Measurements from ENCODE around the gene DOK1.
"Not testable (repeated sequence)": the region's sequence is repeated elsewhere in the genome, so short reads cannot be mapped to it uniquely, and the experiment has no call there.

Gene DOK1

DNA sequence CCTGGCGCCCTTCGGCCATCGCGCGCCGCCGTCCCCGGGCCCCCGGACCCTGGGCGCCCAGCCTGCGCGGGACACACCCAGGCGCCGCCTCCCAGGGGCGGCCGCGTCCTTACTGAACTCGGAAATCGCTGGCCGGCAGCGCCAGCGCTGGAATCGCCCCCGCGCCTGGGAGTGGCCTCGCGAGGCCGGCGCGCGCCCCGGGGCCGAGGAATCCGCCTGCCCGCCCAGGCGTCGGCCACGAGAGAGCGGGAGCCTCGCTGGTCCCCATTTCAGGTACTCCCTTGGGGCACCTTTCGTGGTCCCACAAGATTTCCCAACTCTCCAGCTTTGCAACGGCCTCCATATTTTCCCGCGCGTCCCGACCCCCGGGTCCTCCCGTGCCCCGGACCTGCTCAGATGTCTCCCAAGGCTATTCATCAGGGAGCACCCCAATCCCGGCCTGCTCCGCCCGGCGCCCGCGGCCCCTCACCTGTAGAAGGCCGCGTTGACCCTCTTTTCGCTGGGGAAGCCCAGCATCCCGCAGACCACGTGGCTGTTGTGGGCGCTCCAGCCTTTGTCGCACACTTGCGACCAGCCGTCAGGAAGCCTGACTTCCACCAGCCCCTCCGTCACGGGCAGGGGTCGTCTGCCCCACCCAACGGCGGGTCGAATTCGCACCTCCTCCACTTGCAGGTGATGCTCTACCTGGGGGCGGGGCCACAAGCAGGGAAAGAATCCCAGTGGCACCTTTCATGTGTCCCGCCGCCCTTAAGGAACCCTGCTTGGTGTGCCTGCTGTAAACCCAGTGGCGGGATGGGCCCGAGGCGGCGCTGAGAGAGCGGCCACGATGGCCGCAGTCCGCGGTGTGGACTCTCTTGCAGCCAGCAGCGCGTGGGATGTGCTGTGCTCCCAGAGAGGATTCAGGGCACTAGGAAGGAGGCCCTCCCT lies 5.4 kb upstream of the DOK1 start:
- DNase-seq = peak; percentile 56

DNA sequence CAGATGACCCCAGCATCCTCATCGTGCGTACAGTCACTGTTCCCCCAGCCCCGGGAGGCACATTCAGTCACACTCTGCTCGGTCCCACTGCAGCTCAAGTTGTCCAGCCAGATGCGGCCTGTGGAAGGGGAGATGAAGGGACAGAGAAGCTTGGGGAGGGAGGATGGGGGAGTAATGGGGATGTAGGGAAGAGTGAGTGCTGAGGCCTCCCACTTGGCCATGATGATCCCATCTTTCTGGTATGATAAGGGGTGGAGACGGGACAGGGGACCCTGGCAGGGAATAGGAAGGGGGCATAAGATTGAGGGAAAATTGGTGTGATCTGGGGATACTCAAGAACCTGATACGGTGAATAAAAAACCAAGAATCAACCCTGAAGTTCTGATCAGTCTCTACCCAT lies 4.3 kb upstream of the DOK1 start:
- no peak for DNase-seq

DNA sequence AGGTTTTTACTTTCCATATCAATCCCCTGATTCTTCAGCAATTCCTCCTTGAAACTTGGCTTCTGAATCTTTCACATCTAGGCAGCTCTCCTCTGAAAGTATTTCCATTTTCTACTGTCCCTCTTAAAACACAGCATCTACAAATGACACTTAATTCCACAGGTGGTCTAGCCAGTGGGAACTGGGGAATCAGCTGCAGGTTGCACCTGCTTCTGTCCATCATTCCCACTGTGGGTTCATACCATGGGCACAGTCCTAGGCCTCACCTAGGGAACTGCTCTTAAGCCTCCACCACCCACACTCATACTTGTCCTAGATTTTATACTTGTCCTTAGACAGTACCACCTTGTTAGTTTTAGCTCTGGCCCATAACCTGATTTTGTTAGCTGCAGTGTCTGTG lies 3.0 kb upstream of the DOK1 start:
- no peak for DNase-seq

DNA sequence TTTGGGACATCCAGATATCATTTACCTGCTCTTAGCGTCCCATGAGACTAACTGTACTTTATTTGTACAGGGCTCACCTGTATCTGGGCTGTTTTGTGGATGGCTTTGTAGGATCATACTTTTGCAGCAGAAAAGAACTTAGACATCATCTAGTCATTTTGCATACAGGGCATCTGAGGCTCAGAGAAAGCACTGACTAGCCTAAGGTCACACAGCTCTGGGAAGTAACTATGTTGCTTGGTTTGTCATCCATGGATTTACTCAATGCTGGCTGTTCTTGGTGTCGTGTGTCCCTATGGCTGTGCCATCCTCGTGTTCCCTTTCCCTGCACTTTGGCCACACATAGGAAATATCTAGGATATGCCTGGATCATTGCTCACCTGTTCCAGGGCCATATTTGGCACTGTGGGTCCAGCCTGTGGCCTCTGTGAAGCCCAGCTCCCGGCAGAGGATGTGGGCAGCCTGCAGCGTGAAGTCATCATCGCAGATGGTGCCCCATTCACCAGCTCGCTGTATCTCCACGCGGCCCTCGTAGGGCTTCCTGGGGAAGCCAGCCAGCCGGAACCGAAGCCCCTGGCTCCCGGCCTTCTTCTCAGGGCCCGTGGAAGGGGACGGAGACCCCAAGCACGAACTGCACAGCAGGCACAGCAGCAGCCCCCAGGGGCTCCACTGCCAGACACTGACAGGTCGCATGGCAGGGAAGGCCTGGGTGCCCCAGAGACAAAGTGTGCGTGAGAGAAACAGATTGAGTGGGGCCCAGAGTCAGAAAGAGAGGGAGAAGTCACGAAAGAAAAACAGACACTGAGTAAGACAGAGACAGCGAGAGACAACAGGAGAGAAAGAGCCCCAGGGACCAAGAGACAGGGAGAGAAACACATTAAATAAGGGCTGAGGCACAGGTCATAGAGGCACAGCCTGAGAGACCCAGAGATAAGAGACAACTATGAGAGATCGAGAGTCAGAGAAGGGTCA lies 2.3 kb upstream of the DOK1 start:
- DNase-seq = no peak

DNA sequence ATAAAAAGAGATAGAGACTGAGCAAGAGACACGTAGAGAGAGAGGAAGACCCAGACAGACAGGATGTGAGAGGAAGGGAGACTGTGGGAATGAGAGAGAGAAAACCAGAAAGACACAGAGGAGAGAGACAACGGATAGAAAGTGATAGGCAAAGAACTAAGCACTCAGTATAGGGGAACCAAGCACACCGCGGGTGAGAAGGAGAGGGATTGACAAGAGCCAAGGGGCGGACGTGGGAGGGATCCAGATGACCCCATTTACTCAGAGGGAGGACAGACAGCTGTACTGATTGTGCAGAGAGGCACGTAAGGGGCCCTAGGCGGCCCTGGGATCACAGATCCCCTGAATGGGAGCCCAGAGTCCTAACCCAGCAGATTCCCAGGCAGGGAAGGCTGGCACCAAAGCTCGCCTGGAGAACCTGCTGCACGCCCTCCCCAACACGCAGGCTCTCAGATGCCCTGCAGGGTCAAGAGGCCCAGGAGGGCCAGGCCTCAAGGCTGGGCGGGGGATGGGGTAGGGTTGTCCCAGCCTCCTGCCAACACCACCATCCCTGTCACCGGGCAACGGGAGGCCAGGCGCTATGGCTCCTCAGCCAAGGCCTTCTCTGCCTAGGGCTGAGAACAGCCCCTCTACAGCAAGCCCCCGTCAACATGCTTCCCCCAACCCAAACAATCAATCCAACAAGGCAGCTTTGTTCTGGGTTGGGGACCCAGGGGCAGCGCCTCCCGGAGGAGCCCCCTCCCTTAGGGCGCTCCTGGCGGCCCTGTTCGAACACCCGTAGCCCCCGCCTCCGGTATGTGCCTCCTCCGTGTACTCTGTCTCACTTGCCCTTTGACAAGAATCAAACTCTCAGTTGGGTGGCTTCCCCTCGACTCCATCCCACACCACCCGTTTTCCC lies 1.4 kb upstream of the DOK1 start:
- DNase-seq = no peak

GRCh38 chr2:74554820-74555531 lies 456 bp downstream of the DOK1 start:
- peak; percentile 39 for DNase-seq

- DNase-seq = no peak
Observed at GRCh38 chr2:74555610-74556103, 1.1 kb downstream of the DOK1 start.

DNA sequence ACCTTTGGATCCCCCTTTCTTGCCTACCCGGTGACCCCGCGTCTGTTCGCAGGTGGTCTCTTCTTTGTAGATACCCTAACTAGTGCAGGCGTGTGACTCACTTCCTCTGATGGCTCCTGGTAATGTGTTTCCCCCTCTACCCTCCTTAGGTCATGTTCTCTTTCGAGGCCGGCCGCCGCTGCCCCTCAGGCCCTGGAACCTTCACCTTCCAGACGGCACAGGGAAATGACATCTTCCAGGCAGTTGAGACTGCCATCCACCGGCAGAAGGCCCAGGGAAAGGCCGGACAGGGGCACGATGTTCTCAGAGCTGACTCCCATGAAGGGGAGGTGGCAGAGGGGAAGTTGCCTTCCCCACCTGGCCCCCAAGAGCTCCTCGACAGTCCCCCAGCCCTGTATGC lies 1.6 kb downstream of the DOK1 start:
- no peak for DNase-seq

- DNase-seq = no peak
Observed at GRCh38 chr2:74556831-74557370, 2.4 kb downstream of the DOK1 start.

DNA sequence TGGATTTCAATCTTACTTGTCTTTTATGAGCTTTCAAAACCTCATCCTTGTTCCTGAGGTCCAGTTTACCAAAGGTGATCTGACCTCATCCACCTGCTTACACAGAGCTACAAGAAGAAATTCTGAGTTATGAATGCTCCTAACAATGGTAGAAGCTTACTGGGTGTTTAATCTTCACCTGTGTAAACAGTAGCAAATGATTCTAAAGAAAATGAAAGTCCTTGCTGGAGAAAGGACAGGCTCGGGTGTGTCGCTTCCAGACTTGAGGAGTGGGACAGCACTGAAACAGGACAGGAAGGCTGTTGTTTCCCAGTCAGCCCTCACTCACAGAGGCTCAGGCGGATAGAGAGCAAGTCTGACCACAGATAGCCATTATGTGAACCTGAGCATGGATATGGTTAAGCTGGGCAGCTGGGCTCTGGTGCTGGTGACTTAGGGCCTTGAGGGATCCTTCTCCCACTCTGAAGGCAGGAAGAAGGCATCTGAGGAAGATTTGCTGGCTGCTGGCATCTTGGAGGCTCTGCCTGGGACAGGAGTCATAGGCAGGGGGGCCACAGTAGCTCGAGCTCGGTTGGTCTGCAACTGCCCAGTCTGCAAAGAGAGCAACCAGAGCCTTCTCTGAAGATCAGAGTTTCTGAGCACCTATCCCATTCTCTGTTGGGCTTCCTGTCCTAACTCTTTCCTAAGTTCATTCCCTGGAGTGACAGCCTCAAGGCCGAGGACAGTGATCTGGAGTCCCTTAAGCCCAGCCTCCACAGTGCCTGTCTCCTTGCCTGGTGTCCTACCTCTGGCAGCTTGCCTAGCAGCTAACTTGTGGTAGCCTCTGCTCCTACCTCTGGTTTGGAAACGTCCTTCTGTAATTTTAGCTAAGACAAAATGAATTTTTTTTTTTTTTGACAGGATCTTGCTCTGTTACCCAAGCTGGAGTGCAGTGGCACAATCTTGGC lies 4.0 kb downstream of the DOK1 start:
- DNase-seq = no peak

DNA sequence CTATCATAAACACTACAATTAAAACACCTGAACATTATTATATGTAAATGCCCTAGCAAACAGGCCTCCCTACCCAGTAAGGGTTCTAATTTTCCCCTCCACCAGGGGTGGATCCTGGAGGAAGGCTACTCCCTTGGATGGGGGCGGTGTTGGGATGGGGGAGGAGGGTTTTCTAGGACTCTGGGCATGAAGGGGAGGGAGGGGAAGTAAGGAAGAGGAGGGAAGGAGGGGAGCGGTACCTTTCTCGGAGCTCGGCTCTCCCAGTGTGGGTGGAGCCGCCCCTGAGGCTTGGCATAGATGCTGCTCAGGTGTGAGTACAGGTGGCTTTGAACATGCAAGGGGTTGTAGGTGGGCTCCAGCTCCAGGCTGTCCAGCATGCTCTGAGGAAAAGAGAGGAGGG lies 5.4 kb downstream of the DOK1 start:
- DNase-seq = no peak

DNA sequence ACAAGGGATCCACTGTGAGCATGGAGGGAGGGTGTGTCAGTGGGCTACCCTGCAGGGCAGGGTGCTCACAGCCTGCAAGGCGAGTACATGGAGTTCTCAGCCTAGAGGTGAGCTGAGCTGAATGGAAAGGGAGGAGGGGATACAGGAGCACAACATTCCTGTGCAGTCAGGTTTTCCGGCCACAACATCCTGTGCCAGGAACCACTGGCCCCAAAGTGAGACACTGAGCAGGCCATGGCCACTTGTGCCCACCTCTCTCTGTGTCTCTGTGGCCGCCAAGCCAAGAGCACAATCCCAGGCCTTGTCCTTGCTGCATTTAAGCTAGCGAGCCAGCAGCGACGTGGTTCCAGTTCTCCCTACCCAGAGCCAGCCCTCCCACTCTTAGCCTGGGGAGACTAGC lies 6.1 kb downstream of the DOK1 start:
- no peak for DNase-seq

GRCh38 chr2:74561022-74561421 lies 6.5 kb downstream of the DOK1 start:
- not testable (repeated sequence) for DNase-seq

GRCh38 chr2:74562126-74562775 lies 7.7 kb downstream of the DOK1 start:
- no peak for DNase-seq

- DNase-seq = no peak
Observed at GRCh38 chr2:74564222-74564621, 9.7 kb downstream of the DOK1 start.

DNA sequence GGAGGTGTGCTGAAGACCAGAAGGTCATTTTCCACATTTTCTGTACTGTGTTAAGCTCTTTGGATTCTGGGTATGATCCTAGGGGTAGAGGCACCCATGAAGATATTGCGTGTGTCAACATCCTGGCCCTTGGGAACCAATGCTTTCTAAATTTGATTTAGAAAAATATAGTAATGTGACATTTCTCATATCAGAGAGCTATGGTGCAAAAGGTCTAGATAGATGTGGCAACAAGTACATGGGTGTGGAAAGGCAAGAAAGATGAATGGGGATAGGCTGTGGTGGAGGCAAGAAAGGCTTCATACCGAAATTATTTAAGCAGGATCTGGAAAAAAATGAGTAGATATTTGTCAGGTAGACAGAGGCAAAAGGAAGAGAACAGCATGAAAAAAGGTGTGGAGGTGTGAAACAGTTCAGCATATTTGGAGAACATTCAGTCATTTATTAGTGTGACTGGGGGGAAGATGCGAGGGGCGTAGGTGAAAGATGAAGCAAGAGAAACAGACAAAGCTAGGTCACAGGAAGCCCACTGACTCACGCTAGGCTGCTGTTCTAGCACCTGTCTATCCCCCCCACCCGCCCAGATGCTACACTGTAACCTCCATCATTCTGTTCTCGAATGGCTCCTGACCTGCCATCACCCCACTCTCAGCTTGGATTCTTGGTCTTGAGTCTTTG lies 11.7 kb downstream of the DOK1 start:
- DNase-seq = no peak

GRCh38 chr2:74566754-74567085 lies 12.2 kb downstream of the DOK1 start:
- DNase-seq = no peak

DNA sequence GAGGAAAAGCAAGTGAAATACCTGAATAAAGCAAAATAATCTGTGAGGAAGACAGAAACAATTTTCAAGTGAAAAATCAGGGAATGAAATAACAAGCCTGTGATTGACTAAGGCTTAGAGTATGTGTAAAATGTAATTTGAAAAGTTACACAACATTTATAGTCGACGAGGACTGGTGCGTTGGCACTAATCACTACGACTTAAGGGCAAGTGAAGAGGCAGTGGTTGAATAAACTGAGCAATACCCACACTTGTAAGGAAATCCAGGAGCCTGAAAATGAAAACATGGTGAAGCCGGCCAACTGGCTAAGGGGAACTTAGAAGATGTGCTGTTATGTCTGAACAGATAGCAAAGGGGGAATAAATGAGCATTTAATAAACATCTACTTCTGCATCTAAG lies 13.4 kb downstream of the DOK1 start:
- no peak for DNase-seq

DNA sequence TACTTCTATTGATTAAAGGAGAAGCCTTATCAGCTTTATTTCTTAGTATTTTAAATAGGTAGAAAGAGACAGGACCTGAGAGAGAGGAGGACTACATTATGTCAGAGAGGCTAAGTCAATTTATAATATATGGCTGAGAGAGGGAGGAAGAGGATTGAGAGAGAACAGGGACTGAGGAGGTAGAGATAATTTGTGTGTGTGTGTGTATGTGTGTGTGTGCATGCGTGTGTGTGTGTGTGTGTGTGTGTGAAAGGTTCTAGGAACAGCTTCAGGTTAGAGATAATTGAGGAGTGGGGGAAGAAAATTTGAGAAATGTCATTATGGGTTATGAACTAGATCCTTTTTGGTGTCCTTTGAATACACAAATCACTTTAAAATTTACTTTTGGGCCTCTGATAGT lies 15.2 kb downstream of the DOK1 start:
- DNase-seq = no peak

Data from DMS79 treated with DMSO at 0.1 percent for 48 hours (cell line).